Measurements from ENCODE around the gene ARHGEF6. TPM values are rescaled to one million over a fixed set of nuclear protein-coding genes. Genes with fewer than 3 reads are reported as not detected.
"Not testable (repeated sequence)": the region's sequence is repeated elsewhere in the genome, so short reads cannot be mapped to it uniquely, and the experiment has no call there.

ARHGEF6 gene
- total RNA-seq, 1 donor from 2014 or later = 0.26 TPM

- FAIRE-seq = no peak
- H3K36me3 ChIP-seq (ENCODE audit: control insufficient read depth, insufficient read depth, low read length) = no peaks in the 10 kb centered on the region
- H3K27me3 ChIP-seq (ENCODE audit: control insufficient read depth, insufficient read depth, low read length) = no peaks in the 10 kb centered on the region
- no peak for DNase-seq (ENCODE audit: low read depth)
- H3K4me3 ChIP-seq (ENCODE audit: low read depth, low read length) = no peak overlapping the region
- TF ChIP-seq, protein P1, sequence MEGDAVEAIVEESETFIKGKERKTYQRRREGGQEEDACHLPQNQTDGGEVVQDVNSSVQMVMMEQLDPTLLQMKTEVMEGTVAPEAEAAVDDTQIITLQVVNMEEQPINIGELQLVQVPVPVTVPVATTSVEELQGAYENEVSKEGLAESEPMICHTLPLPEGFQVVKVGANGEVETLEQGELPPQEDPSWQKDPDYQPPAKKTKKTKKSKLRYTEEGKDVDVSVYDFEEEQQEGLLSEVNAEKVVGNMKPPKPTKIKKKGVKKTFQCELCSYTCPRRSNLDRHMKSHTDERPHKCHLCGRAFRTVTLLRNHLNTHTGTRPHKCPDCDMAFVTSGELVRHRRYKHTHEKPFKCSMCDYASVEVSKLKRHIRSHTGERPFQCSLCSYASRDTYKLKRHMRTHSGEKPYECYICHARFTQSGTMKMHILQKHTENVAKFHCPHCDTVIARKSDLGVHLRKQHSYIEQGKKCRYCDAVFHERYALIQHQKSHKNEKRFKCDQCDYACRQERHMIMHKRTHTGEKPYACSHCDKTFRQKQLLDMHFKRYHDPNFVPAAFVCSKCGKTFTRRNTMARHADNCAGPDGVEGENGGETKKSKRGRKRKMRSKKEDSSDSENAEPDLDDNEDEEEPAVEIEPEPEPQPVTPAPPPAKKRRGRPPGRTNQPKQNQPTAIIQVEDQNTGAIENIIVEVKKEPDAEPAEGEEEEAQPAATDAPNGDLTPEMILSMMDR (IDR thresholded peaks at IDR 0.05; ENCODE audit: insufficient read depth, low read length, severe bottlenecking) = no peak
Observed at GRCh38 chrX:136812286-136812685, 31.6 kb upstream of the ARHGEF6 start.

DNA sequence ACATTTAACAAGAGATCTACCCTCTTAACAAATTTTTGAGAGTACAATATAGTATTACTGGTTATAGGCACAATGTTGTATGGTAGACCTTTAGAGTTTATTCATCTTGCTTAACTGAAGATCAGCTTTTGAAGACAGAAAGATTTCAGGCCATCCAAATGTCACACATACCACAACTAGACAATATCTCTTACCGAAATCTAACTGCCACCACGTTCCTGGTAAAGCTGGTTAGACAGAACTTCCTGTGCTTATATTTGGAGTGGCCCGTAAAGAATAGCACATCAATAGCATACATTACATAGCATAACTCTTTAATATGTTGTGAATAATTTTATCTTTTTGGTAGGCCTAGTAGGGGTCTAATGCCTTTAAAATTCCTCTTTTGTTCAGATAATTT is 29.8 kb upstream of the ARHGEF6 start:
- no peak for FAIRE-seq
- TF ChIP-seq, protein P1 (IDR thresholded peaks at IDR 0.05; ENCODE audit: insufficient read depth, low read length, severe bottlenecking) = no peak
- H3K27me3 ChIP-seq (ENCODE audit: control insufficient read depth, insufficient read depth, low read length) = no peaks in the 10 kb centered on the region

DNA sequence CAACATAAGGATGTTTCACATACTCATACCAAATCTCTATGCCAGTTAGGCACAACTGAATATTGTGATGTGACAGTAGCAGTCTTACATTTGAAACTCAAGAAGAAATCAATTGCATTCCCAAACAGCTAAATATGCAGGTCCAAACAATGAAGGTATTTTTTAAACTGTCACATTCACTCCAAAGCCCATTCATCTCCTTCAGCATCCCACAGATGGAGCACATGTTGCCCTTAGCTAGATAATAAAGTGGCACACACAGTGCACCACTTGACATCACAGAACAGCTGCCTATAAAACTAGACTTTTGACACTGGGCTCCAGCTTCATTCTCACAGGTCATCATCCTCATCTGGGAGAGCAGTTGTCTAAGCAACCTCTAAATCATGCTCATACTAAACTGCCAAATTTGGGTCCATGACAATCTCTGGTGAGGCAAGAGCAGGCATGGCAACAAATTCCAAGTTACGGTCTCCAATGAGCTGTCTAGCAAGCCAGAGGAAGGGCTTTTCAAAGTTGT is 26.2 kb upstream of the ARHGEF6 start:
- no peak for DNase-seq (ENCODE audit: low read depth)
- Histone ChIP-seq H3K27me3 (ENCODE audit: control insufficient read depth, insufficient read depth, low read length) (no peaks in the 10 kb centered on the region), H3K36me3 (ENCODE audit: control insufficient read depth, insufficient read depth, low read length) (no peaks in the 10 kb centered on the region), H3K4me3 (ENCODE audit: low read depth, low read length) (no peak overlapping the region)
- no peak for FAIRE-seq
- TF ChIP-seq, protein P1 (IDR thresholded peaks at IDR 0.05; ENCODE audit: insufficient read depth, low read length, severe bottlenecking) = no peak

More for the DNA sequence above, 29.8 kb upstream of the ARHGEF6 start:
- no peak for DNase-seq (ENCODE audit: low read depth)
- no peak overlapping the region for H3K4me3 ChIP-seq (ENCODE audit: low read depth, low read length)
- no peaks in the 10 kb centered on the region for H3K36me3 ChIP-seq (ENCODE audit: control insufficient read depth, insufficient read depth, low read length)

GRCh38 chrX:136802515-136802914 is 21.8 kb upstream of the ARHGEF6 start:
- TF ChIP-seq, protein P1 (IDR thresholded peaks at IDR 0.05; ENCODE audit: insufficient read depth, low read length, severe bottlenecking) = no peak
- Histone ChIP-seq H3K4me3 (ENCODE audit: low read depth, low read length) (no peak overlapping the region), H3K27me3 (ENCODE audit: control insufficient read depth, insufficient read depth, low read length) (no peaks in the 10 kb centered on the region), H3K36me3 (ENCODE audit: control insufficient read depth, insufficient read depth, low read length) (no peaks in the 10 kb centered on the region)
- DNase-seq (ENCODE audit: low read depth) (no peak), FAIRE-seq (no peak)

GRCh38 chrX:136797787-136798186 is 17.1 kb upstream of the ARHGEF6 start:
- DNase-seq (ENCODE audit: low read depth) (no peak), FAIRE-seq (no peak)
- Histone ChIP-seq H3K27me3 (ENCODE audit: control insufficient read depth, insufficient read depth, low read length) (no peaks in the 10 kb centered on the region), H3K4me3 (ENCODE audit: low read depth, low read length) (no peak overlapping the region), H3K36me3 (ENCODE audit: control insufficient read depth, insufficient read depth, low read length) (no peaks in the 10 kb centered on the region)
- TF ChIP-seq, protein P1 (IDR thresholded peaks at IDR 0.05; ENCODE audit: insufficient read depth, low read length, severe bottlenecking) = no peak

DNA sequence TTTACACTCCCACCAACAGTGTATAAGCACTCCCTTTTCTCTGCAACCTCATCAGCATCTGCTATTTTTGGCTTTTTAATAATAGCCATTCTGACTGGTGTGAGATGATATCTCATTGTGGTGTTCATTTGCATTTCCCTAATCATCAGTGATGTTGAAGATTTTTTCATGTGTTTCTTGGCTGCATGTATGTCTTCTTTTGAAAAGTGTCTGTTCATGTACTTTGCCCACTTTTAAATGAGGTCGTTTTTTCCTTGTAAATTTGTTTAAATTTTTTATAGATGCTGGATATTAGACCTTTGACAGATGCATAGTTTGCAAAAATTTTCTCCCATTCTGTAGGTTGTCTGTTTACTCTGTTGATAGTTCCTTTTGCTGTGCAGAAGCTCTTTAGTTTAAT is 14.4 kb upstream of the ARHGEF6 start:
- not testable (repeated sequence) for H3K27me3 ChIP-seq (ENCODE audit: control insufficient read depth, insufficient read depth, low read length); DNase-seq (ENCODE audit: low read depth); H3K4me3 ChIP-seq (ENCODE audit: low read depth, low read length); H3K36me3 ChIP-seq (ENCODE audit: control insufficient read depth, insufficient read depth, low read length); FAIRE-seq

DNA sequence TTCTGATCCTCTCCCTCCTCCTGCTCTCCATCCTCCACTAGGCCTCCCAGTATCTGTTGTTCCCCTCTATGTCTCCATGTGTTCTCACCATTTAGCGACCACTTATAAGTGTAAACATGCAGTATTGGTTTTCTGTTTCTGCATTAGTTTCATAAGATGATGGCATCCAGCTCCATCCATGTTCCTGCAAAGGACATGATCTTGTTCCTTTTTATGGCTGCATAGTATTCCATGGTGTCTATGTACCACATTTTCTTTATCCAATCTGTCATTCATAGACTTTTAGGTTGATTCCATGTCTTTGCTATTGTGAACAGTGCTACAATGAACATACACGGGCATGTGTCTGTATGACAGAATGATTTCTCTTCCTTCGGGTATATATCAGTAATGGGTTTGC is 13.9 kb upstream of the ARHGEF6 start:
- not testable (repeated sequence) for H3K4me3 ChIP-seq (ENCODE audit: low read depth, low read length); H3K36me3 ChIP-seq (ENCODE audit: control insufficient read depth, insufficient read depth, low read length); DNase-seq (ENCODE audit: low read depth); H3K27me3 ChIP-seq (ENCODE audit: control insufficient read depth, insufficient read depth, low read length); FAIRE-seq
